Measurements from ENCODE around the gene MICB.
A peak's percentile ranks its signal among the peaks of the same experiment; 100 is the strongest.

The MICB gene

GRCh38 chr6:31462026-31462963 lies 35.6 kb upstream of the MICB start:
- Histone ChIP-seq H3K4me3 (ENCODE audit: low read depth in 1 of 2, low read length in 1 of 2) (peak overlapping the region; percentile 71 to 81), H3K27me3 (peaks cover 24% of the 10 kb centered on the region), H3K27ac (peak overlapping the region; percentile 73), H3K36me3 (peaks cover 25% of the 10 kb centered on the region), H3K9me3 (no peaks in the 10 kb centered on the region), H3K4me1 (ENCODE audit: control insufficient read depth in 1 of 2, insufficient read depth in 1 of 2, low read depth in 1 of 2, low read length in 1 of 2) (peaks cover 30 to 32% of the 10 kb centered on the region in 2 experiments)
- TF ChIP-seq CTCF (IDR thresholded peaks at IDR 0.05) = no peak

GRCh38 chr6:31462964-31463870 lies 34.7 kb upstream of the MICB start:
- Histone ChIP-seq H3K4me3 (ENCODE audit: low read depth in 1 of 2, low read length in 1 of 2) (peak overlapping the region; percentile 71 to 81), H3K4me1 (ENCODE audit: control insufficient read depth in 1 of 2, insufficient read depth in 1 of 2, low read depth in 1 of 2, low read length in 1 of 2) (peaks cover 30 to 32% of the 10 kb centered on the region in 2 experiments), H3K27me3 (peaks cover 16% of the 10 kb centered on the region), H3K9me3 (no peaks in the 10 kb centered on the region), H3K27ac (peak overlapping the region; percentile 73), H3K36me3 (peaks cover 35% of the 10 kb centered on the region)
- peak; percentile 20 for TF ChIP-seq CTCF (IDR thresholded peaks at IDR 0.05)

- Histone ChIP-seq H3K27me3 (peaks cover 3% of the 10 kb centered on the region), H3K36me3 (peaks cover 43% of the 10 kb centered on the region), H3K4me3 (ENCODE audit: low read depth in 1 of 2, low read length in 1 of 2) (peak overlapping the region; percentile 71 to 81), H3K27ac (peak overlapping the region; percentile 60), H3K4me1 (ENCODE audit: control insufficient read depth in 1 of 2, insufficient read depth in 1 of 2, low read depth in 1 of 2, low read length in 1 of 2) (peaks cover 30 to 32% of the 10 kb centered on the region in 2 experiments), H3K9me3 (no peaks in the 10 kb centered on the region)
- TF ChIP-seq CTCF (IDR thresholded peaks at IDR 0.05) = no peak
These were observed 33.4 kb upstream of the MICB start for GRCh38 chr6:31464252-31465184.

GRCh38 chr6:31465185-31465536 lies 32.8 kb upstream of the MICB start:
- peak overlapping the region in 1 of 2 experiments; percentile 81 for H3K4me3 ChIP-seq (ENCODE audit: low read depth in 1 of 2, low read length in 1 of 2)

More at GRCh38 chr6:31465185-31465536, 32.8 kb upstream of the MICB start:
- peaks cover 30 to 32% of the 10 kb centered on the region in 2 experiments for H3K4me1 ChIP-seq (ENCODE audit: control insufficient read depth in 1 of 2, insufficient read depth in 1 of 2, low read depth in 1 of 2, low read length in 1 of 2)
- H3K27ac ChIP-seq = peak overlapping the region; percentile 60
- no peak for TF ChIP-seq CTCF (IDR thresholded peaks at IDR 0.05)
- no peaks in the 10 kb centered on the region for H3K27me3 ChIP-seq
- H3K9me3 ChIP-seq = no peaks in the 10 kb centered on the region
- peaks cover 44% of the 10 kb centered on the region for H3K36me3 ChIP-seq
